Testis (tissue), 2 donors: Measurements from ENCODE around the gene FHL2.

Experiments
- CTCF ChIP-seq, 3 experiments: fragments of 450-650 bp in 2 of 3; fragments of 200-600 bp in 1 of 3; sonication (generic) in 1 of 3; IDR thresholded peaks; one replicate each; pipeline ENCODE4 v1.5.1; 2016 to 2019; ENCODE audit warnings: antibody characterized with exemption in 3 of 3, mild to moderate bottlenecking in 2 of 3, moderate library complexity in 1 of 3
- POLR2A ChIP-seq: fragments of 450-650 bp; IDR thresholded peaks from one replicate; pipeline ENCODE4 v1.6.1; 2017; ENCODE audit warnings: antibody characterized with exemption, mild to moderate bottlenecking, moderate library complexity

GRCh38 chr2:105324732-105325131 is 74.1 kb downstream of the FHL2 start:
- no peak for TF ChIP-seq CTCF (IDR thresholded peaks at IDR 0.05)
- TF ChIP-seq POLR2A = no peak
